ENCODE data around the gene ABCC3.

ABCC3 gene

GRCh38 chr17:50590946-50591737, 43.5 kb upstream of the ABCC3 start:
- TF ChIP-seq POLR2AphosphoS5 (IDR thresholded peaks at IDR 0.05; ENCODE audit: borderline replicate concordance, low read depth, low read length) (no peak), EZH2 (IDR thresholded peaks at IDR 0.05) (no peak), FOXP2 (optimal IDR thresholded peaks at IDR 0.05; ENCODE audit: control extremely low read depth, extremely low read length, insufficient read depth) (no peak)
- Histone ChIP-seq H3K4me3 (no peak overlapping the region), H3K9me3 (ENCODE audit: low read depth, low read length) (no peaks in the 10 kb centered on the region), H3K9ac (ENCODE audit: insufficient read length) (no peak overlapping the region), H3K27ac (no peak overlapping the region), H3K36me3 (ENCODE audit: insufficient read depth, low read length) (no peaks in the 10 kb centered on the region)
- no peak for DNase-seq (ENCODE audit: low read depth, low spot score)

GRCh38 chr17:50593321-50593720, 41.4 kb upstream of the ABCC3 start:
- no peaks in the 10 kb centered on the region for H3K9me3 ChIP-seq (ENCODE audit: low read depth, low read length)
- H3K27ac ChIP-seq = no peak overlapping the region

GRCh38 chr17:50594128-50594823, 40.4 kb upstream of the ABCC3 start:
- no peak for DNase-seq (ENCODE audit: low read depth, low spot score)
- TF ChIP-seq EZH2 (IDR thresholded peaks at IDR 0.05) (no peak), POLR2AphosphoS5 (IDR thresholded peaks at IDR 0.05; ENCODE audit: borderline replicate concordance, low read depth, low read length) (no peak), FOXP2 (optimal IDR thresholded peaks at IDR 0.05; ENCODE audit: control extremely low read depth, extremely low read length, insufficient read depth) (no peak)

More at GRCh38 chr17:50593321-50593720, 41.4 kb upstream of the ABCC3 start:
- DNase-seq (ENCODE audit: low read depth, low spot score) = no peak
- no peak overlapping the region for H3K9ac ChIP-seq (ENCODE audit: insufficient read length)
- H3K36me3 ChIP-seq (ENCODE audit: insufficient read depth, low read length) = no peaks in the 10 kb centered on the region; the same call in 1 of the 2 replicates
- no peak overlapping the region for H3K4me3 ChIP-seq
- TF ChIP-seq FOXP2 (optimal IDR thresholded peaks at IDR 0.05; ENCODE audit: control extremely low read depth, extremely low read length, insufficient read depth) (no peak), POLR2AphosphoS5 (IDR thresholded peaks at IDR 0.05; ENCODE audit: borderline replicate concordance, low read depth, low read length) (no peak), EZH2 (IDR thresholded peaks at IDR 0.05) (no peak)

GRCh38 chr17:50594892-50595291, 39.8 kb upstream of the ABCC3 start:
- Histone ChIP-seq H3K9me3 (ENCODE audit: low read depth, low read length) (no peaks in the 10 kb centered on the region), H3K9ac (ENCODE audit: insufficient read length) (no peak overlapping the region), H3K4me3 (no peak overlapping the region), H3K27ac (no peak overlapping the region), H3K36me3 (ENCODE audit: insufficient read depth, low read length) (no peaks in the 10 kb centered on the region; the same call in 1 of the 2 replicates)
- no peak for TF ChIP-seq EZH2 (IDR thresholded peaks at IDR 0.05)
- no peak for TF ChIP-seq POLR2AphosphoS5 (IDR thresholded peaks at IDR 0.05; ENCODE audit: borderline replicate concordance, low read depth, low read length)
- TF ChIP-seq FOXP2 (optimal IDR thresholded peaks at IDR 0.05; ENCODE audit: control extremely low read depth, extremely low read length, insufficient read depth) = no peak
- DNase-seq (ENCODE audit: low read depth, low spot score) = no peak

More at GRCh38 chr17:50594128-50594823, 40.4 kb upstream of the ABCC3 start:
- Histone ChIP-seq H3K36me3 (ENCODE audit: insufficient read depth, low read length) (no peaks in the 10 kb centered on the region; the same call in 1 of the 2 replicates), H3K9ac (ENCODE audit: insufficient read length) (no peak overlapping the region), H3K4me3 (no peak overlapping the region), H3K27ac (0 out of 2 replicates have a peak overlapping the region, but pooled peaks have one; percentile 36), H3K9me3 (ENCODE audit: low read depth, low read length) (no peaks in the 10 kb centered on the region)

GRCh38 chr17:50596191-50597037, 38.3 kb upstream of the ABCC3 start:
- DNase-seq (ENCODE audit: low read depth, low spot score) = no peak
- no peak overlapping the region for H3K9ac ChIP-seq (ENCODE audit: insufficient read length)
- H3K27ac ChIP-seq = no peak overlapping the region
- no peaks in the 10 kb centered on the region for H3K9me3 ChIP-seq (ENCODE audit: low read depth, low read length)
- H3K4me3 ChIP-seq = no peak overlapping the region
- no peaks in the 10 kb centered on the region; the same call in 1 of the 2 replicates for H3K36me3 ChIP-seq (ENCODE audit: insufficient read depth, low read length)
- TF ChIP-seq EZH2 (IDR thresholded peaks at IDR 0.05) (no peak), FOXP2 (optimal IDR thresholded peaks at IDR 0.05; ENCODE audit: control extremely low read depth, extremely low read length, insufficient read depth) (no peak), POLR2AphosphoS5 (IDR thresholded peaks at IDR 0.05; ENCODE audit: borderline replicate concordance, low read depth, low read length) (no peak)

- H3K36me3 ChIP-seq (ENCODE audit: insufficient read depth, low read length) = no peaks in the 10 kb centered on the region; the same call in 1 of the 2 replicates
- H3K9me3 ChIP-seq (ENCODE audit: low read depth, low read length) = no peaks in the 10 kb centered on the region
- TF ChIP-seq FOXP2 (optimal IDR thresholded peaks at IDR 0.05; ENCODE audit: control extremely low read depth, extremely low read length, insufficient read depth) = no peak
- no peak for TF ChIP-seq POLR2AphosphoS5 (IDR thresholded peaks at IDR 0.05; ENCODE audit: borderline replicate concordance, low read depth, low read length)
- no peak for TF ChIP-seq EZH2 (IDR thresholded peaks at IDR 0.05)
- H3K9ac ChIP-seq (ENCODE audit: insufficient read length) = no peak overlapping the region
- no peak overlapping the region for H3K27ac ChIP-seq
- DNase-seq (ENCODE audit: low read depth, low spot score) = no peak
- no peak overlapping the region for H3K4me3 ChIP-seq
These were observed 36.2 kb upstream of the ABCC3 start for GRCh38 chr17:50598487-50598886.

DNA sequence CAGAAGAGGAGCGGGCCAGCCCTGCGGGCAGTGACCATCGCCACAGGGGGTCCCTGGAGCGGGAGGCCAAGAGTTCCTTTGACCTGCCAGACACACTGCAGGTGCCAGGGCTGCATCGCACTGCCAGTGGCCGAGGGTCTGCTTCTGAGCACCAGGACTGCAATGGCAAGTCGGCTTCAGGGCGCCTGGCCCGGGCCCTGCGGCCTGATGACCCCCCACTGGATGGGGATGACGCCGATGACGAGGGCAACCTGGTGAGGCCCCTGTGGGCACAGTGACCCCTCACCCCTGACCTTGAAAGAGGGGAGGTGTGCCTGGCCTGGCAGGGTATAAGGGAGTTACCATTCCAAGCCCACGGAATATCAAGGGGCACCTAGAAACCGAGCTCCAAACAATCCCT, 35.1 kb upstream of the ABCC3 start:
- H3K9me3 ChIP-seq (ENCODE audit: low read depth, low read length) = no peaks in the 10 kb centered on the region
- H3K4me3 ChIP-seq = no peak overlapping the region
- no peak for TF ChIP-seq FOXP2 (optimal IDR thresholded peaks at IDR 0.05; ENCODE audit: control extremely low read depth, extremely low read length, insufficient read depth)
- TF ChIP-seq POLR2AphosphoS5 (IDR thresholded peaks at IDR 0.05; ENCODE audit: borderline replicate concordance, low read depth, low read length) = no peak
- no peak for TF ChIP-seq EZH2 (IDR thresholded peaks at IDR 0.05)
- no peak overlapping the region for H3K27ac ChIP-seq
- no peak for DNase-seq (ENCODE audit: low read depth, low spot score)
- H3K9ac ChIP-seq (ENCODE audit: insufficient read length) = no peak overlapping the region
- H3K36me3 ChIP-seq (ENCODE audit: insufficient read depth, low read length) = no peaks in the 10 kb centered on the region; the same call in 1 of the 2 replicates
